HepG2 (cell line): Measurements from ENCODE around the gene GSTCD. TPM values are rescaled to one million over a fixed set of nuclear protein-coding genes. Genes with fewer than 3 reads are reported as not detected.

ENCODE experiments used
- ATAC-seq: fragments of 200-7000 bp; cut with Tn5 transposase; 3 replicates; pipeline ENCODE4 v1.9.1; 2020; ENCODE audit warnings: mild to moderate bottlenecking, moderate library complexity
- BruUV-seq: library from RNA; stranded (reverse); fragments of 400-500 nt; replicated peaks from 2 replicates; lab custom pipeline; 2021; lab: Mats Ljungman, UMichigan
- CTCF ChIA-PET: fragments of 300-600 bp; formaldehyde crosslinking; extraction: SDS; loops from one replicate; lab custom pipeline; 2021; ENCODE audit warnings: low total read pairs, inconsistent platforms, low intra/inter-chr PET ratio; lab: Yijun Ruan, JAX
- POLR2A ChIA-PET: fragments of 350-600 bp; sonication (Branson Sonifier 250); formaldehyde crosslinking; loops from one replicate; lab custom pipeline; 2020; ENCODE audit warnings: antibody characterized with exemption, inconsistent platforms; lab: Yijun Ruan, JAX
- DNase-seq: peaks from one replicate; pipeline ENCODE4 v3.0.0-alpha.2; 2015; ENCODE audit warnings: low spot score
- FAIRE-seq: peaks from 3 replicates; lab custom pipeline; 2011; peaks lifted over from hg19 to GRCh38; lab: Jason Lieb, UNC
- H2AFZ ChIP-seq: one replicate; pipeline ENCODE4 v1.6.1; 2011; ENCODE audit warnings: low read length, inconsistent platforms
- H3K27ac ChIP-seq: fragments of 300-600 bp; 3 replicates; pipeline ENCODE4 v1.8.0; 2011; ENCODE audit warnings: mixed run types, mild to moderate bottlenecking, mixed read lengths, low read length, inconsistent platforms; ENCODE audit not compliant: insufficient read depth; ENCODE audit errors: extremely low read length
- H3K27me3 ChIP-seq, 2 experiments: fragments of 200-600 bp in 1 of 2; 2 replicates in 1 of 2; 3 replicates in 1 of 2; pipeline versions ENCODE4 v1.6.0 to v1.8.0; 2011; ENCODE audit warnings: low read length in 2 of 2, mild to moderate bottlenecking in 2 of 2, moderate library complexity in 2 of 2, inconsistent platforms in 1 of 2; ENCODE audit not compliant: insufficient read depth in 2 of 2, control insufficient read depth in 1 of 2
- H3K36me3 ChIP-seq, 2 experiments: fragments of 200-600 bp in 1 of 2; replicated peaks in 1 of 2; 2 replicates in 1 of 2; 3 replicates in 1 of 2; pipeline versions ENCODE4 v1.5.1 to v1.8.0; 2011; ENCODE audit warnings: low read length in 2 of 2, inconsistent platforms in 1 of 2; ENCODE audit not compliant: insufficient read depth in 2 of 2, control insufficient read depth in 1 of 2
- H3K4me1 ChIP-seq: 2 replicates; pipeline ENCODE4 v1.5.1; 2012; ENCODE audit warnings: low read length, inconsistent platforms; ENCODE audit not compliant: insufficient read depth
- H3K4me2 ChIP-seq: 2 replicates; pipeline ENCODE4 v1.6.0; 2011; ENCODE audit warnings: low read depth, low read length, inconsistent platforms
- H3K4me3 ChIP-seq, 3 experiments: fragments of 200-600 bp in 1 of 3; sonication (generic), shearing (Covaris generic) in 1 of 3; replicated peaks in 1 of 3; 2 replicates each; pipeline ENCODE4 v1.5.1; 2011 to 2016; ENCODE audit warnings: low read length in 3 of 3, inconsistent platforms in 2 of 3, low read depth in 2 of 3, mild to moderate bottlenecking in 2 of 3, control low read depth in 1 of 3, mixed read lengths in 1 of 3; ENCODE audit not compliant: insufficient read depth in 1 of 3
- H3K79me2 ChIP-seq: one replicate; pipeline ENCODE4 v1.6.1; 2011; ENCODE audit warnings: low read length, inconsistent platforms; ENCODE audit not compliant: insufficient read depth
- H3K9ac ChIP-seq: 2 replicates; pipeline ENCODE4 v1.6.0; 2011; ENCODE audit warnings: mild to moderate bottlenecking, low read depth, low read length, inconsistent platforms; ENCODE audit not compliant: insufficient read depth
- H3K9me3 ChIP-seq: 2 replicates; pipeline ENCODE4 v1.5.1; 2012; ENCODE audit warnings: mild to moderate bottlenecking, low read length
- H4K20me1 ChIP-seq: 2 replicates; pipeline ENCODE4 v1.6.0; 2011; ENCODE audit warnings: inconsistent platforms, mild to moderate bottlenecking, low read length, moderate library complexity; ENCODE audit not compliant: insufficient read depth
- DR1 ChIP-seq: sonication (generic); formaldehyde crosslinking; IDR thresholded peaks from 2 replicates; pipeline ENCODE4 v1.8.0; 2021; ENCODE audit warnings: mild to moderate bottlenecking, missing genetic modification reagents, inconsistent platforms
- FOXK2 ChIP-seq: fragments of 450-650 bp; IDR thresholded peaks from 2 replicates; pipeline ENCODE4 v1.6.1; 2016
- HOXA5 ChIP-seq: sonication (generic); formaldehyde crosslinking; IDR thresholded peaks from 2 replicates; pipeline ENCODE4 v1.4.0; 2020; ENCODE audit warnings: missing genetic modification reagents
- MNT ChIP-seq: fragments of 450-650 bp; IDR thresholded peaks from 2 replicates; pipeline ENCODE4 v1.6.1; 2016
- NRL ChIP-seq: sonication (generic); formaldehyde crosslinking; IDR thresholded peaks from 2 replicates; pipeline ENCODE4 v1.5.0; 2020; ENCODE audit warnings: missing genetic modification reagents, mild to moderate bottlenecking, moderate library complexity, borderline replicate concordance
- POLR2A ChIP-seq, 2 experiments: IDR thresholded peaks; 2 replicates each; pipeline ENCODE4 v1.6.1; 2011; ENCODE audit warnings: low read depth in 2 of 2, low read length in 2 of 2, mild to moderate bottlenecking in 1 of 2, moderate library complexity in 1 of 2; ENCODE audit not compliant: insufficient read depth in 1 of 2
- RXRB ChIP-seq: IDR thresholded peaks from 2 replicates; pipeline ENCODE4 v1.6.1; 2016; ENCODE audit warnings: borderline replicate concordance, missing genetic modification reagents, missing compliant biosample characterization
- SMARCC2 ChIP-seq: fragments of 450-650 bp; IDR thresholded peaks from 2 replicates; pipeline ENCODE4 v1.6.1; 2017; ENCODE audit warnings: antibody characterized with exemption, mild to moderate bottlenecking
- SOX5 ChIP-seq: IDR thresholded peaks from 2 replicates; pipeline ENCODE4 v1.6.1; 2016; ENCODE audit warnings: borderline replicate concordance
- THAP8 ChIP-seq: sonication (generic); formaldehyde crosslinking; IDR thresholded peaks from 2 replicates; pipeline ENCODE4 v1.5.1; 2020; ENCODE audit warnings: missing genetic modification reagents, mild to moderate bottlenecking, borderline replicate concordance
- TOE1 ChIP-seq: sonication (generic); formaldehyde crosslinking; IDR thresholded peaks from 2 replicates; pipeline ENCODE4 v1.4.0; 2020; ENCODE audit warnings: mild to moderate bottlenecking, missing genetic modification reagents
- ZBTB38 ChIP-seq: sonication (generic); formaldehyde crosslinking; IDR thresholded peaks from 2 replicates; pipeline ENCODE4 v1.5.1; 2020; ENCODE audit warnings: mild to moderate bottlenecking, missing genetic modification reagents
- ZNF510 ChIP-seq: sonication (generic); formaldehyde crosslinking; IDR thresholded peaks from 2 replicates; pipeline ENCODE4 v1.4.0; 2020; ENCODE audit warnings: low read depth, mild to moderate bottlenecking, missing genetic modification reagents
- ZNF710 ChIP-seq: sonication (generic); formaldehyde crosslinking; IDR thresholded peaks from 2 replicates; pipeline ENCODE4 v1.5.0; 2020; ENCODE audit warnings: mild to moderate bottlenecking, missing genetic modification reagents, borderline replicate concordance
- ZNF713 ChIP-seq: sonication (generic); formaldehyde crosslinking; IDR thresholded peaks from 2 replicates; pipeline ENCODE4 v1.4.0; 2020; ENCODE audit warnings: mild to moderate bottlenecking, missing genetic modification reagents
- WGBS: methylation state at CpG from one replicate; pipeline ENCODE4 v1.1.6; 2017; ENCODE audit warnings: low lambda C conversion rate; 5-methylcytosine and 5-hydroxymethylcytosine counted together
- in situ Hi-C: cut with HindIII; loops from 2 replicates; pipeline ENCODE4 v1.10.0; 2017; ENCODE audit warnings: low pct_unique_long_range_greater_than_20kb; ENCODE audit not compliant: extremely low pct_ligation_motif_present
- intact Hi-C: fragments of 100-400 bp; cut with micrococcal nuclease; formaldehyde crosslinking; loops from one replicate; pipeline ENCODE4 v1.10.0; 2022; ENCODE audit not compliant: unreplicated experiment
- polyA plus RNA-seq, 8 experiments: library from polyadenylated mRNA; depleted of rRNA in 3 of 8; stranded (reverse) in 7 of 8; unstranded in 1 of 8; fragments of >200 nt; fragmentation: Illumina TruSeq in 4 of 8; extraction: Trizol in 4 of 8; gene quantifications; 2 replicates each; pipeline versions ENCODE4 v1.2.1 to v1.2.3, GENCODE V29; 2011 to 2016; ENCODE audit warnings: low read depth in 4 of 8, missing spikeins in 1 of 8, mixed read lengths in 1 of 8; ENCODE audit not compliant: insufficient read depth in 1 of 8
- total RNA-seq, 5 experiments: library from RNA; depleted of rRNA; stranded (reverse); fragments of >200 nt; fragmentation: Illumina TruSeq; extraction: Trizol; gene quantifications; 2 replicates each; pipeline ENCODE4 v1.2.3, GENCODE V29; 2016; ENCODE audit warnings: low read depth in 1 of 5
- TF ChIP-seq, protein P1 (sequence below): sonication (generic); formaldehyde crosslinking; IDR thresholded peaks from 2 replicates; pipeline ENCODE4 v1.5.0; 2020; ENCODE audit warnings: mild to moderate bottlenecking, missing genetic modification reagents

Gene GSTCD
- total and polyA plus RNA-seq, 2 of the 13 experiments (the other 11 are each of a cell fraction or from before 2014, with no cell fraction given) = 7.9 to 30.8 TPM

DNA sequence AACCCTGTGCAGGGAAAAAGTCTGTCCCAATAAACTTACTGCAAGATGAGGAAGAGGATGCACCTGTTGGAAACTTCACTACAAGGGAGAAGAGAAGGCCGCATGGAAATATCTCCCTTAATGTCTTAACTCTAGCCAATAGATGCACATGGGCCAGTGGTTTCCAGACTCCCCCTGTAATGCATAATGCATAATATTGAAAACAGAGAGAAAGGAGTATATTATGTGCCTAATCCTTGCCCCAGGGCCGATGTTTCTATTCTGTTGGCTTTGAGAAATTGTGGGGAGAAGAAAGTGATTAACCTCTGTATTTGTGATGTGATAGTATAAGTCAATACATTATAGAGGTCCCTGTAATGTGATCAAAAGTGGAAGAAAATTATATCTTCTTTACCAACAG, 37.3 kb upstream of the GSTCD start:
- POLR2A ChIA-PET = no interaction called here
- CTCF ChIA-PET = no interaction called here
- ATAC-seq (no peak), DNase-seq (no peak), FAIRE-seq (no peak)
- Histone ChIP-seq H3K9ac (no peak overlapping the region), H3K27ac (no peak overlapping the region), H3K4me1 (peaks cover 8% of the 10 kb centered on the region; the same call in 1 of the 2 replicates), H2AFZ (no peak overlapping the region), H3K4me2 (no peak overlapping the region), H3K9me3 (no peaks in the 10 kb centered on the region), H3K27me3 (no peaks in the 10 kb centered on the region), H4K20me1 (no peaks in the 10 kb centered on the region), H3K79me2 (no peaks in the 10 kb centered on the region), H3K4me3 (no peak overlapping the region), H3K36me3 (no peaks in the 10 kb centered on the region)
- intact Hi-C loops = loop anchor here (10.0 kb wide), 1 partner anchor 146 kb away; no protein-coding TSS in a partner anchor
- BruUV-seq = no TSS peak
- 53% methylated on average over 2 of the region's 2 CpGs for whole genome bisulfite sequencing
- TF ChIP-seq TOE1 (CRISPR knock-in tag) = no peak
- TF ChIP-seq SOX5 = no peak
- TF ChIP-seq FOXK2 = no peak
- TF ChIP-seq, protein P1, sequence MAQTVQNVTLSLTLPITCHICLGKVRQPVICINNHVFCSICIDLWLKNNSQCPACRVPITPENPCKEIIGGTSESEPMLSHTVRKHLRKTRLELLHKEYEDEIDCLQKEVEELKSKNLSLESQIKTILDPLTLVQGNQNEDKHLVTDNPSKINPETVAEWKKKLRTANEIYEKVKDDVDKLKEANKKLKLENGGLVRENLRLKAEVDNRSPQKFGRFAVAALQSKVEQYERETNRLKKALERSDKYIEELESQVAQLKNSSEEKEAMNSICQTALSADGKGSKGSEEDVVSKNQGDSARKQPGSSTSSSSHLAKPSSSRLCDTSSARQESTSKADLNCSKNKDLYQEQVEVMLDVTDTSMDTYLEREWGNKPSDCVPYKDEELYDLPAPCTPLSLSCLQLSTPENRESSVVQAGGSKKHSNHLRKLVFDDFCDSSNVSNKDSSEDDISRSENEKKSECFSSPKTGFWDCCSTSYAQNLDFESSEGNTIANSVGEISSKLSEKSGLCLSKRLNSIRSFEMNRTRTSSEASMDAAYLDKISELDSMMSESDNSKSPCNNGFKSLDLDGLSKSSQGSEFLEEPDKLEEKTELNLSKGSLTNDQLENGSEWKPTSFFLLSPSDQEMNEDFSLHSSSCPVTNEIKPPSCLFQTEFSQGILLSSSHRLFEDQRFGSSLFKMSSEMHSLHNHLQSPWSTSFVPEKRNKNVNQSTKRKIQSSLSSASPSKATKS (CRISPR knock-in tag) = no peak
- TF ChIP-seq HOXA5 (CRISPR knock-in tag) = no peak
- TF ChIP-seq ZNF710 (CRISPR knock-in tag) = no peak
- TF ChIP-seq THAP8 (CRISPR knock-in tag) = no peak
- TF ChIP-seq ZBTB38 (CRISPR knock-in tag) = no peak
- no peak for TF ChIP-seq MNT
- TF ChIP-seq NRL = no peak
- no peak for TF ChIP-seq DR1 (CRISPR knock-in tag)
- no peak for TF ChIP-seq SMARCC2
- TF ChIP-seq ZNF510 (CRISPR knock-in tag) = no peak
- no peak for TF ChIP-seq RXRB (CRISPR knock-in tag)
- no peak for TF ChIP-seq POLR2A (IDR thresholded peaks at IDR 0.05; ENCODE audit: insufficient read depth in 1 of 2, low read depth in 2 of 2, low read length in 2 of 2)
- TF ChIP-seq ZNF713 (CRISPR knock-in tag) = no peak
- in situ Hi-C loops = no loop called here
